A549 treated with AZD9567 at 1 μM for 4 hours (cell line): ENCODE measurements around the gene FAM83F. TPM values are rescaled to one million over a fixed set of nuclear protein-coding genes. Genes with fewer than 3 reads are reported as not detected.

Source experiments
- total RNA-seq: library from RNA; stranded (reverse); fragments of 200-300 nt; extraction: Qiagen RNA extraction; gene quantifications from 5 replicates; pipeline ENCODE4 v1.2.3, GENCODE V29; 2022; ENCODE audit not compliant: insufficient read depth

Gene FAM83F
- not detected in 5 replicates for total RNA-seq

DNA sequence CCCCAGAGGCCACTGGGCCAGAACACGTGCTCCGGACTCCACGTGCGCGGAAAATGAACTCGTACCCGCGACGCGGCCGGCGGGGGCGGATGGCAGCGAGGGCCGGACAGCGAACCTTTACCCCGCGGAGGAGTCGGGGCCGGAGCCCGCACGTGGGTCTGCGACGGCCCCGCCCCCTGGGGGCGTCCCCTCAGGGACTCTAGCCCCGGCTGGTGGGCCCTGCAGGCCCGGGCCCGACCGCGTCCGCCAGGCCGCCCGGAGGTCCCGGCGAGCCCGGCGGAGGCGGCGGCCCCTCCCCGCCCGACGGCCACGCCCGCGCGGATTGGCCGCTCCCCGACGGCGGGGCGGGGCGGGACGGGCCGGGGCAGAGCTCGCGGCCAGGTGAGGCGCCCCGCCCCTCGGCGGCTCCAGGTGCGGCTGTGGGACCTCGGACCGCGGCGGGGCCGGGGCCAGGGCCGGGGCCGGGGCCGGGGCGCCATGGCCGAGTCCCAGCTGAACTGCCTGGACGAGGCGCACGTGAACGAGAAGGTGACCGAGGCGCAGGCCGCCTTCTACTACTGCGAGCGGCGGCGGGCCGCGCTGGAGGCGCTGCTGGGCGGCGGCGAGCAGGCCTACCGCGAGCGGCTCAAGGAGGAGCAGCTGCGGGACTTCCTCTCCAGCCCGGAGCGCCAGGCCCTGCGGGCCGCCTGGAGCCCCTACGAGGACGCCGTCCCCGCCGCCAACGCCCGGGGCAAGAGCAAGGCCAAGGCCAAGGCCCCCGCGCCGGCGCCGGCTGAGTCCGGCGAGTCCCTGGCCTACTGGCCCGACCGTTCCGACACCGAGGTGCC, at the start of gene FAM83F:
Gene FAM83F (plus strand): TSS at position 389 of the 827 bp plus-strand sequence. CDS start 89 bp downstream, at position 478.

DNA sequence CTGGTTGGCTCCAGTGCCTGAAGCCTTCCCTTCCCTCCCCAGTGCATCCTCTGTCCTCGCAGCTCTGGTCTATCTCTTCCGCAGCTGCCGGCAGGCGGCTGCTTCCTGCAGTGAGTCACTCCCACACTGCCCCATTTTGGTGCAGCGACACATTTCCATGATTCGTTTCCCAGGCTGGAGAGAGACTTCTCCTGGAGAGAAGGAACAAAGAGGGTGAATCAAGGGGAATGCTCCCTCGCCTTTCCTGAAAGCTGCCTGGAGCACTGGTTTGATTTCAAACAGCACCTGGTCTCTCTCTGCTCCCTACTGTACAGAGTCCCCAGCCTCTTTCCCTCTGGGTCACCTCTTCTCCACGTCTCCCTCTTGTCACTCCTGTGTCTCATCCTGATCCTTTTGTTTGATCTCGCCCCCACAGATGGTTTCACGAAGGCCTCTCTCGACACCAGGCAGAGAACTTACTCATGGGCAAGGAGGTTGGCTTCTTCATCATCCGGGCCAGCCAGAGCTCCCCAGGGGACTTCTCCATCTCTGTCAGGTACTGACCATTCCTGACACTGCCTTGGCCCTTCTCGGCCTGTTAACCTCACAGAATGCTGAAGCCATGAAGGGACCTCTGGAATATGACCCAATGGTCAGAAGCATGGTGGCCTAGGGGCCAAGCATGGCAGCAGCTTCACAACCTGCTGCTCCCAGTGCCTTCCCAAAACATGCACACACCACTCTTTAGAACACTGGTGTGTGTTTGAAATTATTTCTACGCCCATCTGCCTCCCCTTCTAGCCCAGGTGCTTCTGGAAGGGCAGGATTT, 34.9 kb upstream of the FAM83F start, which contains the start of gene TMA7B:
Gene TMA7B (plus strand): TSS at position 758 of the 808 bp plus-strand sequence. CDS start 3,978 bp downstream, outside the sequence.

Other genes with a start within 250 kb of the FAM83F start
- gene ENTHD1, start 101.2 kb upstream of the FAM83F start, total RNA-seq, result not detected in 5 replicates
- gene GRAP2, start 93.9 kb upstream of the FAM83F start, total RNA-seq, result not detected in 5 replicates
- gene TMA7B, start 34.6 kb upstream of the FAM83F start, total RNA-seq, result not detected in 5 replicates
- gene TNRC6B, start 183.0 kb downstream of the FAM83F start, total RNA-seq, result 3.8 to 5.5 TPM (median 4.8 TPM) in 5 replicates